IMR-90 (cell line): ENCODE data around the gene FAM174B. TPM values are rescaled to one million over a fixed set of nuclear protein-coding genes. Genes with fewer than 3 reads are reported as not detected.

ENCODE experiments used
- ATAC-seq: fragments of 200-7000 bp; cut with Tn5 transposase; 2 replicates; pipeline ENCODE4 v1.9.1; 2020; ENCODE audit warnings: low read depth, mild to moderate bottlenecking, moderate library complexity
- BruUV-seq: library from RNA; stranded (reverse); fragments of 400-500 nt; replicated peaks from 2 replicates; lab custom pipeline; 2021; lab: Mats Ljungman, UMichigan
- CTCF ChIA-PET: fragments of 300-600 bp; formaldehyde crosslinking; extraction: SDS; loops from one replicate; lab custom pipeline; 2021; ENCODE audit warnings: antibody characterized with exemption; lab: Yijun Ruan, JAX
- POLR2A ChIA-PET: fragments of 300-600 bp; sonication (Branson Sonifier 250); formaldehyde crosslinking; loops from one replicate; lab custom pipeline; 2022; ENCODE audit warnings: antibody characterized with exemption; ENCODE audit not compliant: unreplicated experiment; lab: Charles Lee
- DNase-seq: peaks from one replicate; pipeline ENCODE4 v3.0.0; 2013
- H2AFZ ChIP-seq: replicated peaks from 2 replicates; pipeline ENCODE3; 2013; ENCODE audit warnings: low read length, mild to moderate bottlenecking; ENCODE audit not compliant: poor library complexity
- H2AK5ac ChIP-seq: 2 replicates; pipeline ENCODE4 v1.6.1; 2013; ENCODE audit warnings: low read depth, low read length, inconsistent platforms
- H2AK9ac ChIP-seq: replicated peaks from 2 replicates; pipeline ENCODE3; 2013; ENCODE audit warnings: mild to moderate bottlenecking, low read depth, low read length, moderate library complexity; ENCODE audit not compliant: poor library complexity
- H2BK120ac ChIP-seq: 2 replicates; pipeline ENCODE4 v1.6.1; 2013; ENCODE audit warnings: low read depth, low read length, inconsistent platforms
- H2BK15ac ChIP-seq: 3 replicates; pipeline ENCODE4 v1.6.1; 2013; ENCODE audit warnings: low read depth, low read length, inconsistent platforms
- H2BK20ac ChIP-seq: 2 replicates; pipeline ENCODE4 v1.6.1; 2013; ENCODE audit warnings: low read depth, mild to moderate bottlenecking, inconsistent platforms, low read length, moderate library complexity
- H2BK5ac ChIP-seq: 2 replicates; pipeline ENCODE4 v1.6.1; 2013; ENCODE audit warnings: mild to moderate bottlenecking, low read depth, low read length, inconsistent platforms; ENCODE audit not compliant: poor library complexity, severe bottlenecking
- H3K14ac ChIP-seq: replicated peaks from 2 replicates; pipeline ENCODE4 v1.6.1; 2013; ENCODE audit warnings: low read depth, low read length, inconsistent platforms
- H3K18ac ChIP-seq: 2 replicates; pipeline ENCODE4 v1.6.1; 2013; ENCODE audit warnings: low read depth, low read length, control low read depth
- H3K23ac ChIP-seq: 2 replicates; pipeline ENCODE4 v1.6.1; 2013; ENCODE audit warnings: low read depth, low read length, inconsistent platforms
- H3K27ac ChIP-seq: 2 replicates; pipeline ENCODE4 v1.5.1; 2013; ENCODE audit warnings: mild to moderate bottlenecking, control low read depth, low read length; ENCODE audit not compliant: insufficient read depth
- H3K27me3 ChIP-seq: 2 replicates; pipeline ENCODE4 v1.6.1; 2013; ENCODE audit warnings: low read length; ENCODE audit not compliant: control insufficient read depth, insufficient read depth
- H3K36me3 ChIP-seq: 2 replicates; pipeline ENCODE4 v1.6.1; 2013; ENCODE audit warnings: low read length, mixed read lengths; ENCODE audit not compliant: control insufficient read depth, insufficient read depth
- H3K4ac ChIP-seq: 2 replicates; pipeline ENCODE4 v1.6.1; 2013; ENCODE audit warnings: low read depth, low read length, inconsistent platforms
- H3K4me1 ChIP-seq: 2 replicates; pipeline ENCODE4 v1.6.1; 2013; ENCODE audit warnings: low read length, mixed read lengths; ENCODE audit not compliant: control insufficient read depth, insufficient read depth
- H3K4me2 ChIP-seq: 2 replicates; pipeline ENCODE4 v1.6.1; 2013; ENCODE audit warnings: low read depth, mild to moderate bottlenecking, control low read depth, low read length, moderate library complexity
- H3K4me3 ChIP-seq: 2 replicates; pipeline ENCODE4 v1.5.1; 2013; ENCODE audit warnings: low read depth, mild to moderate bottlenecking, control low read depth, low read length, moderate library complexity; ENCODE audit not compliant: insufficient read depth
- H3K56ac ChIP-seq: 2 replicates; pipeline ENCODE4 v1.6.1; 2013; ENCODE audit warnings: low read length, inconsistent platforms; ENCODE audit not compliant: insufficient read depth; ENCODE audit errors: extremely low read depth
- H3K79me1 ChIP-seq, 2 experiments: 2 replicates each; pipeline ENCODE4 v1.6.1; 2013; ENCODE audit warnings: low read length in 2 of 2, inconsistent platforms in 1 of 2, low read depth in 1 of 2
- H3K9ac ChIP-seq: 2 replicates; pipeline ENCODE4 v1.6.1; 2013; ENCODE audit warnings: low read depth, low read length, control low read depth
- H3K9me1 ChIP-seq: 2 replicates; pipeline ENCODE4 v1.6.1; 2013; ENCODE audit warnings: low read length, inconsistent platforms; ENCODE audit not compliant: insufficient read depth
- H3K9me3 ChIP-seq: 2 replicates; pipeline ENCODE4 v1.6.1; 2013; ENCODE audit warnings: low read length; ENCODE audit not compliant: control insufficient read depth, insufficient read depth
- H4K20me1 ChIP-seq: 2 replicates; pipeline ENCODE4 v1.6.1; 2013; ENCODE audit warnings: low read length, inconsistent platforms; ENCODE audit not compliant: insufficient read depth
- H4K5ac ChIP-seq: 2 replicates; pipeline ENCODE4 v1.6.1; 2013; ENCODE audit warnings: mild to moderate bottlenecking, low read depth, low read length, control low read depth
- H4K8ac ChIP-seq, 2 experiments: 2 replicates each; pipeline ENCODE4 v1.6.1; 2013; ENCODE audit warnings: low read depth in 2 of 2, low read length in 2 of 2, control low read depth in 1 of 2, inconsistent platforms in 1 of 2
- H4K91ac ChIP-seq: 2 replicates; pipeline ENCODE4 v1.6.1; 2013; ENCODE audit warnings: low read depth, low read length, inconsistent platforms; ENCODE audit not compliant: insufficient read depth
- CHD1 ChIP-seq: IDR thresholded peaks from 2 replicates; pipeline ENCODE4 v1.6.1; 2012; ENCODE audit warnings: low read depth, low read length, improper control_type of control experiment
- NFE2L2 ChIP-seq: fragments of 150-350 bp; IDR thresholded peaks from 2 replicates; pipeline ENCODE4 v1.6.1; 2016; ENCODE audit warnings: low read depth, mild to moderate bottlenecking, low read length
- WGBS, 2 experiments: methylation state at CpG; one replicate each; pipeline versions ENCODE4 v1.1.5 to v1.1.7; 2013; ENCODE audit warnings: missing lambda C conversion rate in 2 of 2; ENCODE audit not compliant: insufficient read length in 1 of 2; ENCODE audit errors: extremely low coverage in 2 of 2; 5-methylcytosine and 5-hydroxymethylcytosine counted together
- dilution Hi-C: fragments of 300-500 bp; cut with HindIII; formaldehyde crosslinking; loops from one replicate; pipeline ENCODE4 v1.14.3; 2018; ENCODE audit warnings: low sequenced_read_pairs; ENCODE audit not compliant: unreplicated experiment
- in situ Hi-C: fragments of 300-500 bp; cut with MboI; formaldehyde crosslinking; loops from 3 replicates; pipeline ENCODE4 v1.14.3; 2019; ENCODE audit warnings: low sequenced_read_pairs, inconsistent platforms, mixed read lengths
- intact Hi-C: fragments of 100-400 bp; cut with micrococcal nuclease; formaldehyde crosslinking; loops from 2 replicates; pipeline ENCODE4 v1.10.0; 2022
- polyA plus RNA-seq, 3 experiments: library from polyadenylated mRNA; depleted of rRNA; stranded (reverse); fragments of >200 nt; gene quantifications; 2 replicates each; pipeline ENCODE4 v1.2.3, GENCODE V29; 2012; ENCODE audit warnings: low replicate concordance in 1 of 3
- total RNA-seq: library from RNA; depleted of rRNA; stranded (reverse); fragments of >200 nt; gene quantifications from 2 replicates; pipeline ENCODE4 v1.2.3, GENCODE V29; 2012

Gene FAM174B
- total and polyA plus RNA-seq, 2 of the 4 experiments (the other 2 are of a cell fraction): 0.18 to 0.56 TPM

GRCh38 chr15:92617549-92618520, 37.7 kb downstream of the FAM174B start:
- CTCF ChIA-PET: no interaction called here
- no peak overlapping the region; the same call in 1 of the 2 replicates for H3K4me2 ChIP-seq

More at GRCh38 chr15:92617549-92618520, 37.7 kb downstream of the FAM174B start:
- no peak overlapping the region for H4K91ac ChIP-seq
- no peak overlapping the region for H2BK120ac ChIP-seq
- no peaks in the 10 kb centered on the region for H4K20me1 ChIP-seq
- no peak overlapping the region for H3K4me3 ChIP-seq
- H3K9me1 ChIP-seq: no peaks in the 10 kb centered on the region
- no peaks in the 10 kb centered on the region for H3K27me3 ChIP-seq
- ATAC-seq: peak; percentile 71
- DNase-seq: peak; percentile 57
- no peak overlapping the region for H3K23ac ChIP-seq
- peaks cover 5% of the 10 kb centered on the region; the same call in 1 of the 2 replicates for H3K4me1 ChIP-seq
- no peak overlapping the region for H4K8ac ChIP-seq
- H2BK20ac ChIP-seq: no peak overlapping the region
- 12% methylated on average over 6 of the region's 22 CpGs; no CpG with 5 or more reads in 1 of the 2 experiments for WGBS, 2 experiments
- no peak overlapping the region for H3K4ac ChIP-seq
- TF ChIP-seq NFE2L2 (no peak), CHD1 (no peak)
- H3K27ac ChIP-seq: no peak overlapping the region
- dilution Hi-C loops (no loop called here), in situ Hi-C loops (no loop called here), intact Hi-C loops (loop anchor here (10.0 kb wide), 1 partner anchor 97 kb away; no protein-coding TSS in a partner anchor)
- no peak overlapping the region for H2AK9ac ChIP-seq
- H3K79me1 ChIP-seq: no peaks in the 10 kb centered on the region
- H3K14ac ChIP-seq: no peak overlapping the region
- no peaks in the 10 kb centered on the region for H3K9me3 ChIP-seq
- H3K18ac ChIP-seq: no peak overlapping the region
- no peaks in the 10 kb centered on the region for H3K36me3 ChIP-seq
- no peak overlapping the region for H2AFZ ChIP-seq
- H4K5ac ChIP-seq: no peak overlapping the region
- H2AK5ac ChIP-seq: no peak overlapping the region
- BruUV-seq: no TSS peak
- no peak overlapping the region for H3K56ac ChIP-seq
- H2BK15ac ChIP-seq: no peak overlapping the region
- POLR2A ChIA-PET: no interaction called here
- H3K9ac ChIP-seq: no peak overlapping the region
- H2BK5ac ChIP-seq: no peak overlapping the region
